ENCODE measurements around the gene PSMB1. TPM values are rescaled to one million over a fixed set of nuclear protein-coding genes. Genes with fewer than 3 reads are reported as not detected.

Gene PSMB1
- total and polyA plus RNA-seq, 2 experiments from 2014 or later = 247 to 411 TPM

- peaks cover 80% of the 10 kb centered on the region for H3K36me3 ChIP-seq (ENCODE audit: low read depth)
- no peak overlapping the region for H3K4me2 ChIP-seq (ENCODE audit: unreplicated experiment)
- no peak overlapping the region for H2AFZ ChIP-seq
- H3F3A ChIP-seq (ENCODE audit: insufficient read depth) = peaks cover 8% of the 10 kb centered on the region; the same call in 1 of the 2 replicates
- no peak overlapping the region for H3K9ac ChIP-seq
- no peak overlapping the region for H3K27ac ChIP-seq
- no peaks in the 10 kb centered on the region for H3K9me3 ChIP-seq (ENCODE audit: low read depth)
- no peak overlapping the region for H3K4me3 ChIP-seq
- TF ChIP-seq EZH2phosphoT487 (IDR thresholded peaks at IDR 0.05; ENCODE audit: insufficient read depth, low read depth) (no peak), EZH2 (IDR thresholded peaks at IDR 0.05; ENCODE audit: insufficient read depth, poor library complexity, severe bottlenecking) (no peak)
- DNase-seq = no peak
- H3K27me3 ChIP-seq (replicated peaks; ENCODE audit: insufficient read depth) = no peaks in the 10 kb centered on the region
- WGBS, 2 experiments (ENCODE audit: low coverage in 1 of 2, low lambda C conversion rate in 2 of 2, missing lambda C conversion rate in 2 of 2) = 26 to 27% methylated on average over 2 of the region's 2 CpGs
- peaks cover 9% of the 10 kb centered on the region; the same call in 1 of the 2 replicates for H3K4me1 ChIP-seq (ENCODE audit: insufficient read depth)
- in situ Hi-C loops (cut with MboI) = no loop called here
- H3K79me2 ChIP-seq (ENCODE audit: insufficient read depth) = peaks cover 100% of the 10 kb centered on the region
- peaks cover 5% of the 10 kb centered on the region; the same call in 1 of the 2 replicates for H4K20me1 ChIP-seq (ENCODE audit: insufficient read depth)
- H3K9me2 ChIP-seq (ENCODE audit: insufficient read depth) = no peaks in the 10 kb centered on the region
These were observed 7.7 kb downstream of the PSMB1 start for GRCh38 chr6:170545405-170545804.

- in situ Hi-C loops (cut with MboI) = no loop called here
- H3K4me2 ChIP-seq (ENCODE audit: unreplicated experiment) = no peak overlapping the region
- no peak for TF ChIP-seq EZH2phosphoT487 (IDR thresholded peaks at IDR 0.05; ENCODE audit: insufficient read depth, low read depth)
- no peak for TF ChIP-seq EZH2 (IDR thresholded peaks at IDR 0.05; ENCODE audit: insufficient read depth, poor library complexity, severe bottlenecking)
- H3K9ac ChIP-seq = no peak overlapping the region
- no peaks in the 10 kb centered on the region for H3K27me3 ChIP-seq (replicated peaks; ENCODE audit: insufficient read depth)
- no peak overlapping the region for H3K4me3 ChIP-seq
- no peak overlapping the region for H3K27ac ChIP-seq
- H3K4me1 ChIP-seq (ENCODE audit: insufficient read depth) = no peaks in the 10 kb centered on the region
- peaks cover 5% of the 10 kb centered on the region; the same call in 1 of the 2 replicates for H3F3A ChIP-seq (ENCODE audit: insufficient read depth)
- DNase-seq = peak; percentile 16
- WGBS, 2 experiments (ENCODE audit: low coverage in 1 of 2, low lambda C conversion rate in 2 of 2, missing lambda C conversion rate in 2 of 2) = 97 to 99% methylated on average over 10 of the region's 10 CpGs
- H3K79me2 ChIP-seq (ENCODE audit: insufficient read depth) = peaks cover 100% of the 10 kb centered on the region
- no peaks in the 10 kb centered on the region; the same call in 1 of the 2 replicates for H4K20me1 ChIP-seq (ENCODE audit: insufficient read depth)
- H2AFZ ChIP-seq = no peak overlapping the region
- no peaks in the 10 kb centered on the region for H3K9me2 ChIP-seq (ENCODE audit: insufficient read depth)
- no peaks in the 10 kb centered on the region for H3K9me3 ChIP-seq (ENCODE audit: low read depth)
- peaks cover 91% of the 10 kb centered on the region for H3K36me3 ChIP-seq (ENCODE audit: low read depth)
These were observed 10.9 kb downstream of the PSMB1 start for GRCh38 chr6:170542031-170542719.

- peaks cover 32% of the 10 kb centered on the region for H3F3A ChIP-seq (ENCODE audit: insufficient read depth)
- H3K27me3 ChIP-seq (replicated peaks; ENCODE audit: insufficient read depth) = no peaks in the 10 kb centered on the region
- H3K27ac ChIP-seq = no peak overlapping the region
- H3K9me2 ChIP-seq (ENCODE audit: insufficient read depth) = no peaks in the 10 kb centered on the region
- H2AFZ ChIP-seq = no peak overlapping the region
- H4K20me1 ChIP-seq (ENCODE audit: insufficient read depth) = no peaks in the 10 kb centered on the region; the same call in 1 of the 2 replicates
- TF ChIP-seq EZH2 (IDR thresholded peaks at IDR 0.05; ENCODE audit: insufficient read depth, poor library complexity, severe bottlenecking) = no peak
- no peak for TF ChIP-seq EZH2phosphoT487 (IDR thresholded peaks at IDR 0.05; ENCODE audit: insufficient read depth, low read depth)
- H3K4me2 ChIP-seq (ENCODE audit: unreplicated experiment) = no peak overlapping the region
- H3K4me3 ChIP-seq = no peak overlapping the region
- WGBS, 2 experiments (ENCODE audit: low coverage in 1 of 2, low lambda C conversion rate in 2 of 2, missing lambda C conversion rate in 2 of 2) = 71 to 77% methylated on average over 4 of the region's 4 CpGs
- peaks cover 87% of the 10 kb centered on the region for H3K36me3 ChIP-seq (ENCODE audit: low read depth)
- no peaks in the 10 kb centered on the region for H3K9me3 ChIP-seq (ENCODE audit: low read depth)
- in situ Hi-C loops (cut with MboI) = no loop called here
- no peaks in the 10 kb centered on the region for H3K4me1 ChIP-seq (ENCODE audit: insufficient read depth)
- H3K79me2 ChIP-seq (ENCODE audit: insufficient read depth) = peaks cover 57% of the 10 kb centered on the region
- DNase-seq = no peak
- H3K9ac ChIP-seq = no peak overlapping the region
These were observed 15.8 kb downstream of the PSMB1 start for GRCh38 chr6:170537329-170537728.

- no peak for DNase-seq
- Histone ChIP-seq H3K4me2 (ENCODE audit: unreplicated experiment) (no peak overlapping the region), H3K9me3 (ENCODE audit: low read depth) (no peaks in the 10 kb centered on the region), H3F3A (ENCODE audit: insufficient read depth) (peaks cover 37% of the 10 kb centered on the region), H3K9ac (no peak overlapping the region), H3K27me3 (replicated peaks; ENCODE audit: insufficient read depth) (no peaks in the 10 kb centered on the region), H2AFZ (no peak overlapping the region), H3K79me2 (ENCODE audit: insufficient read depth) (peaks cover 51% of the 10 kb centered on the region), H4K20me1 (ENCODE audit: insufficient read depth) (no peaks in the 10 kb centered on the region; the same call in 1 of the 2 replicates), H3K27ac (no peak overlapping the region), H3K36me3 (ENCODE audit: low read depth) (peaks cover 81% of the 10 kb centered on the region), H3K4me3 (no peak overlapping the region), H3K4me1 (ENCODE audit: insufficient read depth) (no peaks in the 10 kb centered on the region), H3K9me2 (ENCODE audit: insufficient read depth) (no peaks in the 10 kb centered on the region)
- no peak for TF ChIP-seq EZH2 (IDR thresholded peaks at IDR 0.05; ENCODE audit: insufficient read depth, poor library complexity, severe bottlenecking)
- TF ChIP-seq EZH2phosphoT487 (IDR thresholded peaks at IDR 0.05; ENCODE audit: insufficient read depth, low read depth) = no peak
- in situ Hi-C loops (cut with MboI) = no loop called here
- WGBS, 2 experiments (ENCODE audit: low coverage in 1 of 2, low lambda C conversion rate in 2 of 2, missing lambda C conversion rate in 2 of 2) = 96 to 99% methylated on average over 5 of the region's 5 CpGs
These were observed 16.4 kb downstream of the PSMB1 start for GRCh38 chr6:170536671-170537070.

All from GM23248 (cell line).